ENCODE results near the gene PEX26. TPM values are rescaled to one million over a fixed set of nuclear protein-coding genes. Genes with fewer than 3 reads are reported as not detected.
A peak's percentile ranks its signal among the peaks of the same experiment; 100 is the strongest.
"Not testable (repeated sequence)": the region's sequence is repeated elsewhere in the genome, so short reads cannot be mapped to it uniquely, and the experiment has no call there.

PEX26 gene
- total and polyA plus RNA-seq, 2 experiments from 2014 or later = 4.0 to 48.9 TPM

DNA sequence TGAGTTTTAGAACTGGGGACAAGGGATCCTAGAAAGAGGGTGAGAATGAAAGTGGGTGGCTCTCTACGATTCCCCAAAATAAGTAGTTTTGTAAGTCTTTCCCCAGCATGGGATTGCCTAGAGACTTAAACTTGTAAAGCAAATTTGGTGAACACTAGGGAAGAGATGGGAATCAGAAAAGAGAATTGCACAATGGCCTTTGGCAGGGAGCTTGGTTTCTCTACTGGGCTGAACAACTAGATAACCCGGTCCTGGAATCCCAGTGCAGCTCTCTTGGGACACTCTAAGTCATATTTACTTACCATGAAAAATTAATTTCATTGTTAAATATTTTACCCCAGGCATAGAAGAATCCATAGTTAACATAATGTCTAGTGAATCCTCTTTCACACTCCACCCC, 55.7 kb downstream of the PEX26 start:
- no peaks in the 10 kb centered on the region for H3K9me2 ChIP-seq (ENCODE audit: insufficient read depth)
- Mint-ChIP-seq H3K27me3 (ENCODE audit: insufficient read depth, low read depth, poor library complexity) (peaks cover 4% of the 10 kb centered on the region), H3K4me3 (no peak overlapping the region), H3K4me1 (peaks cover 13% of the 10 kb centered on the region), H3K27ac (peak overlapping the region; percentile 65; the same call in 1 of the 2 replicates), H3K9me3 (no peaks in the 10 kb centered on the region; the same call in 2 of the 3 replicates), H3K36me3 (ENCODE audit: low read depth) (peaks cover 9% of the 10 kb centered on the region)
- 0 out of 2 replicates have a peak overlapping the region, but pooled peaks have one; percentile 15 for H3K4me2 ChIP-seq
- no peak overlapping the region for H3K27ac ChIP-seq (ENCODE audit: low read depth)
- no peaks in the 10 kb centered on the region for H3K36me3 ChIP-seq (ENCODE audit: insufficient read depth)
- TF ChIP-seq, protein P1, sequence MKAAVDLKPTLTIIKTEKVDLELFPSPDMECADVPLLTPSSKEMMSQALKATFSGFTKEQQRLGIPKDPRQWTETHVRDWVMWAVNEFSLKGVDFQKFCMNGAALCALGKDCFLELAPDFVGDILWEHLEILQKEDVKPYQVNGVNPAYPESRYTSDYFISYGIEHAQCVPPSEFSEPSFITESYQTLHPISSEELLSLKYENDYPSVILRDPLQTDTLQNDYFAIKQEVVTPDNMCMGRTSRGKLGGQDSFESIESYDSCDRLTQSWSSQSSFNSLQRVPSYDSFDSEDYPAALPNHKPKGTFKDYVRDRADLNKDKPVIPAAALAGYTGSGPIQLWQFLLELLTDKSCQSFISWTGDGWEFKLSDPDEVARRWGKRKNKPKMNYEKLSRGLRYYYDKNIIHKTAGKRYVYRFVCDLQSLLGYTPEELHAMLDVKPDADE (IDR thresholded peaks at IDR 0.05) = no peak
- TF ChIP-seq STAT1 (IDR thresholded peaks at IDR 0.05; ENCODE audit: unreplicated experiment) (no peak), ZNF331 (CRISPR knock-in tag; IDR thresholded peaks at IDR 0.05; ENCODE audit: low read depth) (no peak), EZH2phosphoT487 (IDR thresholded peaks at IDR 0.05; ENCODE audit: unreplicated experiment) (no peak), JUNB (IDR thresholded peaks at IDR 0.05; ENCODE audit: unreplicated experiment) (no peak)
- peaks cover 4% of the 10 kb centered on the region; the same call in 1 of the 2 replicates for H3K4me1 ChIP-seq (ENCODE audit: insufficient read depth)
- no peak overlapping the region for H3K4me3 ChIP-seq
- H2AFZ ChIP-seq = no peak overlapping the region
- no peaks in the 10 kb centered on the region for H3K27me3 ChIP-seq (ENCODE audit: insufficient read depth)
- H3K79me2 ChIP-seq (replicated peaks; ENCODE audit: insufficient read depth) = no peaks in the 10 kb centered on the region
- H3F3A ChIP-seq (replicated peaks; ENCODE audit: low read depth) = no peaks in the 10 kb centered on the region
- no peaks in the 10 kb centered on the region for H4K20me1 ChIP-seq (replicated peaks; ENCODE audit: insufficient read depth)
- DNase-seq (ENCODE audit: low spot score) (no peak), ATAC-seq (no peak)

DNA sequence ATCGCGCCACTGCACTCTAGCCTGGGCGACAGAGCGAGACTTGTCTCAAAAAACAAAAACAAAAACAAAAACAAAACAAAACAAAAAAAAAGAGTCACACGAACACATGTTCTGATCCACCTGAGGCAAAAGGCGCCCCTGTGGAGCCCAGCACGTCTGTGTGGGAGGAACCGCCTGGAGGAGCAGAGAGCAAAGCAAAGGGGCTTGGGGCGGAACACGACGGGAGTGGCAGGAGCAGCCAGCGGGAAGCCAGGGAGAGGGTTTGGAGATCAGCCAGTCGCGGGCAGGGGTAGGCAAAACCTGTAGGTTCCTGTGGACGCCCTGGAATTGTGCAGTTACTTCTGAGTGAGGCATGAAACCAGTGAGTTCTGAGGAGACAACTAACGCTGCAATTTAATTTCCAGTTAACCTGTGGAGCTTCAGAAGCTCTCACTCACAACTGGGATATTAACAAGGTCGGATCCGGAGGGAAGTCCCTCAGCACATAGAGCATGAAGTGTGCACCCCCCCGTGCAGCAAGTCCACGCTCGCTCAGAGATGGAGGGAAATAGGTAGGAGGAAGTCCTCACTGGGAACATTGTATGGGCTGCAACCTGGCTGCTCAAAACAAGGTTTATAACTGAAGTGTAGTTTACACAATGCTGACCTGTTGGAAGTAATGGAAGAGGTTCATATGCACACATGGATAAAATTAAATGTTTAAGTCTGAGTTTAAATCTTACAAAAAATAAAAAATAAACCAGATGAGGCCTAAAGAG, 59.0 kb downstream of the PEX26 start:
- no peak overlapping the region for H3K27ac Mint-ChIP-seq
- peak; percentile 49; the same call in 2 of the 3 replicates for ATAC-seq
- TF ChIP-seq, protein P2, sequence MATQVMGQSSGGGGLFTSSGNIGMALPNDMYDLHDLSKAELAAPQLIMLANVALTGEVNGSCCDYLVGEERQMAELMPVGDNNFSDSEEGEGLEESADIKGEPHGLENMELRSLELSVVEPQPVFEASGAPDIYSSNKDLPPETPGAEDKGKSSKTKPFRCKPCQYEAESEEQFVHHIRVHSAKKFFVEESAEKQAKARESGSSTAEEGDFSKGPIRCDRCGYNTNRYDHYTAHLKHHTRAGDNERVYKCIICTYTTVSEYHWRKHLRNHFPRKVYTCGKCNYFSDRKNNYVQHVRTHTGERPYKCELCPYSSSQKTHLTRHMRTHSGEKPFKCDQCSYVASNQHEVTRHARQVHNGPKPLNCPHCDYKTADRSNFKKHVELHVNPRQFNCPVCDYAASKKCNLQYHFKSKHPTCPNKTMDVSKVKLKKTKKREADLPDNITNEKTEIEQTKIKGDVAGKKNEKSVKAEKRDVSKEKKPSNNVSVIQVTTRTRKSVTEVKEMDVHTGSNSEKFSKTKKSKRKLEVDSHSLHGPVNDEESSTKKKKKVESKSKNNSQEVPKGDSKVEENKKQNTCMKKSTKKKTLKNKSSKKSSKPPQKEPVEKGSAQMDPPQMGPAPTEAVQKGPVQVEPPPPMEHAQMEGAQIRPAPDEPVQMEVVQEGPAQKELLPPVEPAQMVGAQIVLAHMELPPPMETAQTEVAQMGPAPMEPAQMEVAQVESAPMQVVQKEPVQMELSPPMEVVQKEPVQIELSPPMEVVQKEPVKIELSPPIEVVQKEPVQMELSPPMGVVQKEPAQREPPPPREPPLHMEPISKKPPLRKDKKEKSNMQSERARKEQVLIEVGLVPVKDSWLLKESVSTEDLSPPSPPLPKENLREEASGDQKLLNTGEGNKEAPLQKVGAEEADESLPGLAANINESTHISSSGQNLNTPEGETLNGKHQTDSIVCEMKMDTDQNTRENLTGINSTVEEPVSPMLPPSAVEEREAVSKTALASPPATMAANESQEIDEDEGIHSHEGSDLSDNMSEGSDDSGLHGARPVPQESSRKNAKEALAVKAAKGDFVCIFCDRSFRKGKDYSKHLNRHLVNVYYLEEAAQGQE (IDR thresholded peaks at IDR 0.05; ENCODE audit: unreplicated experiment) = no peak
- TF ChIP-seq NANOG (IDR thresholded peaks at IDR 0.05; ENCODE audit: borderline replicate concordance) (no peak), JUNB (IDR thresholded peaks at IDR 0.05; ENCODE audit: unreplicated experiment) (no peak)
- TF ChIP-seq, protein P1 (IDR thresholded peaks at IDR 0.05) = no peak

DNA sequence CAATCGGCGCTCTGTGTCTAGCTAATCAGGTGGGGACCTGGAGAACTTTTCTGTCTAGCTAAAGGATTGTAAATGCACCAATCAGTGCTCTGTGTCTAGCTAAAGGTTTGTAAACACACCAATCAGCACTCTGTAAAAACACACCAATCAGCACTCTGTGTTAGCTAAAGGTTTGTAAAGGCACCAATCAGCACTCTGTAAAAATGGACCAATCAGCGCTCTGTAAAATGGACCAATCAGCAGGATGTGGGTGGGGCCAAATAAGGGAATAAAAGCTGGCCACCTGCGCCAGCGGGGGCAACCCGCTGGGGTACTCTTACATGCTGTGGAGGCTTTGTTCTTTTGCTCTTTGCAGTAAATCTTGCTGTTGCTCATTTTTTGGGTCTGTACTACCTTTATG, 63.2 kb downstream of the PEX26 start:
- not testable (repeated sequence) for H3F3A ChIP-seq (replicated peaks; ENCODE audit: low read depth); H3K4me1 Mint-ChIP-seq; H3K4me3 Mint-ChIP-seq; H3K36me3 Mint-ChIP-seq (ENCODE audit: low read depth); H3K4me1 ChIP-seq (ENCODE audit: insufficient read depth); H3K27me3 Mint-ChIP-seq (ENCODE audit: insufficient read depth, low read depth, poor library complexity); H3K36me3 ChIP-seq (ENCODE audit: insufficient read depth); H3K27me3 ChIP-seq (ENCODE audit: insufficient read depth); H3K27ac ChIP-seq (ENCODE audit: low read depth); H3K9me3 Mint-ChIP-seq; H3K4me3 ChIP-seq; H4K20me1 ChIP-seq (replicated peaks; ENCODE audit: insufficient read depth); H2AFZ ChIP-seq; ATAC-seq; H3K79me2 ChIP-seq (replicated peaks; ENCODE audit: insufficient read depth); DNase-seq (ENCODE audit: low spot score); H3K9me2 ChIP-seq (ENCODE audit: insufficient read depth); H3K27ac Mint-ChIP-seq; H3K4me2 ChIP-seq

More for the DNA sequence above, 59.0 kb downstream of the PEX26 start:
- peaks cover 15% of the 10 kb centered on the region for H3K36me3 Mint-ChIP-seq (ENCODE audit: low read depth)
- Histone ChIP-seq H3K27ac (ENCODE audit: low read depth) (no peak overlapping the region), H3K4me1 (ENCODE audit: insufficient read depth) (peaks cover 4% of the 10 kb centered on the region; the same call in 1 of the 2 replicates), H3K79me2 (replicated peaks; ENCODE audit: insufficient read depth) (no peaks in the 10 kb centered on the region), H3K4me3 (no peak overlapping the region), H2AFZ (no peak overlapping the region), H3K36me3 (ENCODE audit: insufficient read depth) (no peaks in the 10 kb centered on the region), H4K20me1 (replicated peaks; ENCODE audit: insufficient read depth) (no peaks in the 10 kb centered on the region), H3K27me3 (ENCODE audit: insufficient read depth) (no peaks in the 10 kb centered on the region), H3K4me2 (no peak overlapping the region), H3F3A (replicated peaks; ENCODE audit: low read depth) (no peaks in the 10 kb centered on the region), H3K9me2 (ENCODE audit: insufficient read depth) (no peaks in the 10 kb centered on the region)
- H3K9me3 Mint-ChIP-seq = peaks cover 8% of the 10 kb centered on the region
- peak; percentile 29 for DNase-seq (ENCODE audit: low spot score)
- H3K27me3 Mint-ChIP-seq (ENCODE audit: insufficient read depth, low read depth, poor library complexity) = peaks cover 4% of the 10 kb centered on the region
- H3K4me1 Mint-ChIP-seq = peaks cover 13% of the 10 kb centered on the region
- H3K4me3 Mint-ChIP-seq = no peak overlapping the region

Data from GM23338 (cell line).